Activated naive CD4-positive, alpha-beta T cell treated with anti-CD3 and anti-CD28 coated beads, Interleukin-2, amount 50 U/mL, for 24 hours (primary cell): ENCODE measurements around the gene LRCH4.

Experiments used
- H3K27ac Mint-ChIP-seq: one replicate; pipeline ENCODE4 v1.8.0; 2021; ENCODE audit warnings: mild to moderate bottlenecking, mixed read lengths
- H3K27me3 Mint-ChIP-seq: one replicate; pipeline ENCODE4 v1.8.0; 2021; ENCODE audit warnings: mixed read lengths
- H3K36me3 Mint-ChIP-seq: one replicate; pipeline ENCODE4 v1.8.0; 2021; ENCODE audit warnings: mixed read lengths
- H3K4me1 Mint-ChIP-seq: one replicate; pipeline ENCODE4 v1.8.0; 2021; ENCODE audit warnings: mixed read lengths
- H3K4me3 Mint-ChIP-seq: one replicate; pipeline ENCODE4 v1.8.0; 2021; ENCODE audit warnings: mild to moderate bottlenecking, mixed read lengths
- H3K9me3 Mint-ChIP-seq: one replicate; pipeline ENCODE4 v1.8.0; 2021; ENCODE audit warnings: mixed read lengths

Gene LRCH4

GRCh38 chr7:100611983-100612729 lies 26.2 kb upstream of the LRCH4 start, which contains the start of gene MOSPD3:
Gene MOSPD3 (plus strand): TSS chr7:100612540. CDS start chr7:100612792, 252 bp downstream.
- H3K27ac Mint-ChIP-seq, result peak within 1 kb of the TSS; percentile 99
- H3K9me3 Mint-ChIP-seq, result no peaks in the 10 kb centered on the region
- H3K4me3 Mint-ChIP-seq, result peak within 1 kb of the TSS; percentile 99
- peaks cover 24% of the 10 kb centered on the region for H3K4me1 Mint-ChIP-seq
- no peaks in the 10 kb centered on the region for H3K27me3 Mint-ChIP-seq
- H3K36me3 Mint-ChIP-seq, result no peaks in the 10 kb centered on the region

GRCh38 chr7:100609958-100610357 lies 24.0 kb upstream of the LRCH4 start:
- Mint-ChIP-seq H3K9me3 (no peaks in the 10 kb centered on the region), H3K4me1 (peaks cover 25% of the 10 kb centered on the region), H3K27ac (peak overlapping the region; percentile 19), H3K4me3 (peak overlapping the region; percentile 20), H3K27me3 (no peaks in the 10 kb centered on the region), H3K36me3 (no peaks in the 10 kb centered on the region)

- H3K36me3 Mint-ChIP-seq, result no peaks in the 10 kb centered on the region
- H3K27ac Mint-ChIP-seq, result no peak overlapping the region
- no peak overlapping the region for H3K4me3 Mint-ChIP-seq
- no peaks in the 10 kb centered on the region for H3K27me3 Mint-ChIP-seq
- peaks cover 19% of the 10 kb centered on the region for H3K4me1 Mint-ChIP-seq
- H3K9me3 Mint-ChIP-seq, result no peaks in the 10 kb centered on the region
These were observed 21.2 kb upstream of the LRCH4 start for GRCh38 chr7:100607111-100607510.

GRCh38 chr7:100606313-100606712 lies 20.4 kb upstream of the LRCH4 start:
- Mint-ChIP-seq H3K4me3 (peak overlapping the region; percentile 82), H3K4me1 (peaks cover 14% of the 10 kb centered on the region), H3K27ac (no peak overlapping the region), H3K9me3 (no peaks in the 10 kb centered on the region), H3K36me3 (no peaks in the 10 kb centered on the region), H3K27me3 (no peaks in the 10 kb centered on the region)

- H3K4me1 Mint-ChIP-seq, result peaks cover 11% of the 10 kb centered on the region
- no peaks in the 10 kb centered on the region for H3K27me3 Mint-ChIP-seq
- H3K36me3 Mint-ChIP-seq, result no peaks in the 10 kb centered on the region
- peak overlapping the region; percentile 82 for H3K4me3 Mint-ChIP-seq
- H3K27ac Mint-ChIP-seq, result no peak overlapping the region
- H3K9me3 Mint-ChIP-seq, result no peaks in the 10 kb centered on the region
These were observed 19.3 kb upstream of the LRCH4 start for GRCh38 chr7:100604976-100605911.

GRCh38 chr7:100604028-100604975 lies 18.4 kb upstream of the LRCH4 start:
- H3K27me3 Mint-ChIP-seq, result no peaks in the 10 kb centered on the region
- H3K9me3 Mint-ChIP-seq, result no peaks in the 10 kb centered on the region
- H3K27ac Mint-ChIP-seq, result no peak overlapping the region
- no peaks in the 10 kb centered on the region for H3K36me3 Mint-ChIP-seq
- peak overlapping the region; percentile 82 for H3K4me3 Mint-ChIP-seq
- peaks cover 11% of the 10 kb centered on the region for H3K4me1 Mint-ChIP-seq

GRCh38 chr7:100603726-100604027 lies 17.7 kb upstream of the LRCH4 start:
- no peaks in the 10 kb centered on the region for H3K27me3 Mint-ChIP-seq
- no peaks in the 10 kb centered on the region for H3K9me3 Mint-ChIP-seq
- H3K4me1 Mint-ChIP-seq, result peaks cover 11% of the 10 kb centered on the region
- no peaks in the 10 kb centered on the region for H3K36me3 Mint-ChIP-seq
- H3K27ac Mint-ChIP-seq, result no peak overlapping the region
- H3K4me3 Mint-ChIP-seq, result peak overlapping the region; percentile 77

- H3K9me3 Mint-ChIP-seq, result no peaks in the 10 kb centered on the region
- H3K27ac Mint-ChIP-seq, result no peak overlapping the region
- H3K36me3 Mint-ChIP-seq, result no peaks in the 10 kb centered on the region
- H3K4me1 Mint-ChIP-seq, result peaks cover 15% of the 10 kb centered on the region
- no peaks in the 10 kb centered on the region for H3K27me3 Mint-ChIP-seq
- H3K4me3 Mint-ChIP-seq, result peak overlapping the region; percentile 77
These were observed 17.2 kb upstream of the LRCH4 start for GRCh38 chr7:100602889-100603725.

- no peak overlapping the region for H3K4me3 Mint-ChIP-seq
- H3K36me3 Mint-ChIP-seq, result no peaks in the 10 kb centered on the region
- no peaks in the 10 kb centered on the region for H3K9me3 Mint-ChIP-seq
- no peak overlapping the region for H3K27ac Mint-ChIP-seq
- H3K27me3 Mint-ChIP-seq, result no peaks in the 10 kb centered on the region
- peaks cover 16% of the 10 kb centered on the region for H3K4me1 Mint-ChIP-seq
These were observed 14.8 kb upstream of the LRCH4 start for GRCh38 chr7:100600730-100601038.

GRCh38 chr7:100599911-100600729 lies 14.2 kb upstream of the LRCH4 start:
- Mint-ChIP-seq H3K27ac (no peak overlapping the region), H3K4me3 (no peak overlapping the region), H3K9me3 (no peaks in the 10 kb centered on the region), H3K27me3 (no peaks in the 10 kb centered on the region), H3K4me1 (peaks cover 12% of the 10 kb centered on the region), H3K36me3 (no peaks in the 10 kb centered on the region)

- H3K9me3 Mint-ChIP-seq, result no peaks in the 10 kb centered on the region
- H3K27me3 Mint-ChIP-seq, result no peaks in the 10 kb centered on the region
- peaks cover 6% of the 10 kb centered on the region for H3K4me1 Mint-ChIP-seq
- H3K36me3 Mint-ChIP-seq, result no peaks in the 10 kb centered on the region
- no peak overlapping the region for H3K4me3 Mint-ChIP-seq
- H3K27ac Mint-ChIP-seq, result no peak overlapping the region
These were observed 12.5 kb upstream of the LRCH4 start for GRCh38 chr7:100598425-100598824.

- Mint-ChIP-seq H3K4me3 (no peak overlapping the region), H3K27me3 (no peaks in the 10 kb centered on the region), H3K27ac (no peak overlapping the region), H3K9me3 (no peaks in the 10 kb centered on the region), H3K4me1 (peaks cover 4% of the 10 kb centered on the region), H3K36me3 (no peaks in the 10 kb centered on the region)
These were observed 9.3 kb upstream of the LRCH4 start for GRCh38 chr7:100595188-100595587.

- no peak overlapping the region for H3K4me3 Mint-ChIP-seq
These were observed 5.7 kb upstream of the LRCH4 start for GRCh38 chr7:100591596-100591995.

GRCh38 chr7:100590077-100590737 lies 4.3 kb upstream of the LRCH4 start:
- H3K4me1 Mint-ChIP-seq, result peaks cover 13% of the 10 kb centered on the region
- H3K27ac Mint-ChIP-seq, result peak overlapping the region; percentile 17
- H3K36me3 Mint-ChIP-seq, result no peaks in the 10 kb centered on the region
- no peaks in the 10 kb centered on the region for H3K27me3 Mint-ChIP-seq
- no peaks in the 10 kb centered on the region for H3K9me3 Mint-ChIP-seq
- no peak overlapping the region for H3K4me3 Mint-ChIP-seq

More at GRCh38 chr7:100591596-100591995, 5.7 kb upstream of the LRCH4 start:
- Mint-ChIP-seq H3K36me3 (no peaks in the 10 kb centered on the region), H3K9me3 (no peaks in the 10 kb centered on the region), H3K27me3 (no peaks in the 10 kb centered on the region), H3K27ac (no peak overlapping the region), H3K4me1 (peaks cover 7% of the 10 kb centered on the region)
